A673 (cell line): ENCODE measurements around the gene CDH26. TPM values are rescaled to one million over a fixed set of nuclear protein-coding genes. Genes with fewer than 3 reads are reported as not detected.

ENCODE experiments used
- BruUV-seq: library from RNA; stranded (reverse); fragments of 400-500 nt; replicated peaks from 2 replicates; lab custom pipeline; 2021; lab: Mats Ljungman, UMichigan
- CTCF ChIA-PET: fragments of 300-600 bp; sonication (Branson Sonifier 250); formaldehyde crosslinking; loops from one replicate; lab custom pipeline; 2022; ENCODE audit warnings: antibody characterized with exemption; lab: Charles Lee
- POLR2A ChIA-PET: fragments of 300-600 bp; sonication (Branson Sonifier 250); formaldehyde crosslinking; loops from one replicate; lab custom pipeline; 2022; ENCODE audit warnings: antibody characterized with exemption; ENCODE audit not compliant: low non-redundant PET; lab: Charles Lee
- DNase-seq: peaks from one replicate; pipeline ENCODE4 v3.0.0-alpha.2; 2015; ENCODE audit warnings: low spot score
- H3K27ac ChIP-seq: fragments of 200-600 bp; sonication (generic); 2 replicates; pipeline ENCODE4 v1.5.1; 2016; ENCODE audit warnings: mixed run types, low read depth, mild to moderate bottlenecking, mixed read lengths, antibody characterized with exemption, low read length; ENCODE audit not compliant: poor library complexity, severe bottlenecking
- H3K27me3 ChIP-seq: fragments of 200-600 bp; sonication (generic); replicated peaks from 2 replicates; pipeline ENCODE4 v1.6.1; 2017; ENCODE audit warnings: mixed run types, low read depth, mild to moderate bottlenecking, mixed read lengths, antibody characterized with exemption, low read length; ENCODE audit not compliant: insufficient read depth, poor library complexity
- H3K36me3 ChIP-seq: fragments of 200-600 bp; sonication (generic); 2 replicates; pipeline ENCODE4 v1.6.1; 2016; ENCODE audit warnings: mixed run types, mild to moderate bottlenecking, mixed read lengths, antibody characterized with exemption, low read length; ENCODE audit not compliant: insufficient read depth, poor library complexity, severe bottlenecking
- H3K4me1 ChIP-seq: fragments of 200-600 bp; sonication (generic); 2 replicates; pipeline ENCODE4 v1.6.1; 2017; ENCODE audit warnings: mixed run types, mild to moderate bottlenecking, mixed read lengths, antibody characterized with exemption, low read length; ENCODE audit not compliant: insufficient read depth, poor library complexity, severe bottlenecking
- H3K4me3 ChIP-seq: fragments of 200-600 bp; sonication (generic); 2 replicates; pipeline ENCODE4 v1.5.1; 2016; ENCODE audit warnings: low read depth, mixed run types, mild to moderate bottlenecking, mixed read lengths, low read length; ENCODE audit not compliant: poor library complexity, severe bottlenecking
- H3K9me3 ChIP-seq: fragments of 200-600 bp; sonication (generic); 2 replicates; pipeline ENCODE4 v1.6.1; 2016; ENCODE audit warnings: mixed run types, low read depth, mild to moderate bottlenecking, mixed read lengths, antibody characterized with exemption, low read length; ENCODE audit not compliant: poor library complexity, severe bottlenecking
- EZH2 ChIP-seq: fragments of 200-600 bp; sonication (generic); IDR thresholded peaks from 2 replicates; pipeline ENCODE4 v1.6.1; 2017; ENCODE audit warnings: borderline replicate concordance, low read depth, mild to moderate bottlenecking, mixed read lengths, antibody characterized with exemption, low read length; ENCODE audit not compliant: poor library complexity, severe bottlenecking
- intact Hi-C: fragments of 100-400 bp; cut with micrococcal nuclease; formaldehyde crosslinking; loops from one replicate; pipeline ENCODE4 v1.10.0; 2022; ENCODE audit not compliant: unreplicated experiment
- total RNA-seq: library from RNA; stranded (reverse); gene quantifications from 2 replicates; pipeline ENCODE4 v1.2.3, GENCODE V29; 2021
- TF ChIP-seq, protein P1 (sequence below): fragments of 300-800, 200-600 bp; sonication (generic); conservative IDR thresholded peaks from 2 replicates; pipeline ENCODE4 v1.5.1; 2017; ENCODE audit warnings: low read depth, mild to moderate bottlenecking, antibody characterized with exemption, low read length, moderate library complexity, mixed read lengths

CDH26 gene
- total RNA-seq, 1 experiment from 2014 or later, result 0.58 TPM

DNA sequence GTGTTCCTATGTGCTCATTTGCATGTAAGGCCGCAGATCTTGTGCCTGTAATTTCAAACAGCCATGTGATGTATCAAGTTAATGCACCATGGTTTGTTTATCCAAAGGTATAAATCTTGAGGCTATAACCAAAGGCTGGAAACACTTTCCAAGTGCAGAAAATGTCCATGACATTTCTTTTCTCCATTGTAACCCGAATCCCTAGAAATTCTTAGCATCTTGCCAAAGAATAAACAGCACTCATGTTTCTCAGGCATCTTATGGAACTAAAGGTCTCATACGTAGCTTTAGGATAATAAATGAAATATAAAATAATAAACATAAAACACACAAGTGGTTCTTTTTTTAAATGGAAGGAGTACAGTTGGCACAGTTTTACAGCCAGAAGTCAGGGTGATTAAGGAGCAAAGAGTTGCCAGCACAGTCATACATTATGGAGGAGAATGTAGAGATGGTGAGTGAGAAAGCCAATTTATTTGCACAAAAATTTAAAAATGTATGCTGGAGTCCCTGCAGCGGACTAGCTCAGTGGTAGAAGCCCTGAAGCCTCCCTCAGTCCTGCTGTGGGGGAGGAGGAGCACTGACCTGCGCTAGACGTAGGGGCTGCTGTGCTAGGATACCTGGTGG lies 18.0 kb downstream of the CDH26 start:
- intact Hi-C loops, result no loop called here
- Histone ChIP-seq H3K4me1 (no peaks in the 10 kb centered on the region), H3K36me3 (no peaks in the 10 kb centered on the region), H3K27me3 (no peaks in the 10 kb centered on the region), H3K27ac (no peak overlapping the region), H3K9me3 (no peaks in the 10 kb centered on the region), H3K4me3 (no peak overlapping the region)
- no peak for DNase-seq
- POLR2A ChIA-PET, result no interaction called here
- CTCF ChIA-PET, result no interaction called here
- TF ChIP-seq, protein P1, sequence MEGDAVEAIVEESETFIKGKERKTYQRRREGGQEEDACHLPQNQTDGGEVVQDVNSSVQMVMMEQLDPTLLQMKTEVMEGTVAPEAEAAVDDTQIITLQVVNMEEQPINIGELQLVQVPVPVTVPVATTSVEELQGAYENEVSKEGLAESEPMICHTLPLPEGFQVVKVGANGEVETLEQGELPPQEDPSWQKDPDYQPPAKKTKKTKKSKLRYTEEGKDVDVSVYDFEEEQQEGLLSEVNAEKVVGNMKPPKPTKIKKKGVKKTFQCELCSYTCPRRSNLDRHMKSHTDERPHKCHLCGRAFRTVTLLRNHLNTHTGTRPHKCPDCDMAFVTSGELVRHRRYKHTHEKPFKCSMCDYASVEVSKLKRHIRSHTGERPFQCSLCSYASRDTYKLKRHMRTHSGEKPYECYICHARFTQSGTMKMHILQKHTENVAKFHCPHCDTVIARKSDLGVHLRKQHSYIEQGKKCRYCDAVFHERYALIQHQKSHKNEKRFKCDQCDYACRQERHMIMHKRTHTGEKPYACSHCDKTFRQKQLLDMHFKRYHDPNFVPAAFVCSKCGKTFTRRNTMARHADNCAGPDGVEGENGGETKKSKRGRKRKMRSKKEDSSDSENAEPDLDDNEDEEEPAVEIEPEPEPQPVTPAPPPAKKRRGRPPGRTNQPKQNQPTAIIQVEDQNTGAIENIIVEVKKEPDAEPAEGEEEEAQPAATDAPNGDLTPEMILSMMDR, result no peak
- TF ChIP-seq EZH2, result no peak
- BruUV-seq, result no TSS peak

DNA sequence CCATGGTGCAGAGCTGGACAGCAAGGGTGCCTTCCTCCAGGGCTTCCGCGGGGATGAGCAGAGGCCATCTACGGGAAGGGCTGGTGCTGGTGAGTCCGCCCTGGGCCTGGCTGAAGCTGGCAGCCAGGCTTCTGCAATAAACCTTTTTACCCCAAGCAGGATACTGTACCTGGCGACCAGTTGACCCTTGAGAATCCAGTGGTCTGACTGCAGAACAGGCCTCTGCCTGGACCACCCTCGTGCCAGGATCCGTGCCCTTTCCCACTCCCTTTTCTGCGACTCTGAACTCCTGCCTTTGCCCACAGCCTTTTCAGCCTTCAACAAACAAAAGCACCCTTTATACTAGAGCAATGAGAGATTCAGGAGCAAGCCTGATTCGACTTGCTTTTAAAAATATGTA lies 18.9 kb downstream of the CDH26 start:
- BruUV-seq, result no TSS peak
- no peaks in the 10 kb centered on the region for H3K36me3 ChIP-seq
- H3K27me3 ChIP-seq, result no peaks in the 10 kb centered on the region
- no peak overlapping the region for H3K4me3 ChIP-seq
- ChIA-PET CTCF (no interaction called here), POLR2A (no interaction called here)
- H3K27ac ChIP-seq, result no peak overlapping the region
- TF ChIP-seq EZH2, result no peak
- TF ChIP-seq, protein P1, result no peak
- no peaks in the 10 kb centered on the region for H3K9me3 ChIP-seq
- DNase-seq, result no peak
- intact Hi-C loops, result no loop called here
- H3K4me1 ChIP-seq, result no peaks in the 10 kb centered on the region

DNA sequence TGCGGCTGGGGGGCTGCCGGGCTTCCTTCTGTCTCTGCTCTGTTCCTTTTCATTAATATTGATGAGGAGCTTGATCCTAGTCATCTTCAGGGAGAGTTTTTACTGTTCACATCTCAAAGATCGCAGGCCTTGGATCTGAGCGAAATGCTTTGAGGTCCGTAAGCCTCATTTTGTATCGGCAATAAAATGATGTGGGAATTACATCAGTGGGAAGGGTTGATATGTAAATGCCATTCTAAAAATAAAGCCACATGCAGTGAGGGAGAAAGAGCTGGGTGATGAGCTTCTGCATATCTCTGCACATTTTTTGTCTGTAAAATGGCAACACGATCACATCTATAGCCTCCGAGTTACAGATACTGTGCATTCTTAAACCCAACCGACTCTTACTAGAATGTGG lies 24.9 kb downstream of the CDH26 start:
- Histone ChIP-seq H3K4me1 (no peaks in the 10 kb centered on the region), H3K27me3 (no peaks in the 10 kb centered on the region), H3K9me3 (no peaks in the 10 kb centered on the region), H3K4me3 (no peak overlapping the region), H3K36me3 (no peaks in the 10 kb centered on the region), H3K27ac (no peak overlapping the region)
- TF ChIP-seq, protein P1, result no peak
- no peak for TF ChIP-seq EZH2
- BruUV-seq, result no TSS peak
- POLR2A ChIA-PET, result no interaction called here
- intact Hi-C loops, result no loop called here
- CTCF ChIA-PET, result no interaction called here
- DNase-seq, result no peak
